CD4-positive, CD25-positive, alpha-beta regulatory T cell (primary cell): ENCODE results near the gene BTNL9. TPM values are rescaled to one million over a fixed set of nuclear protein-coding genes. Genes with fewer than 3 reads are reported as not detected.
A peak's percentile ranks its signal among the peaks of the same experiment; 100 is the strongest.
"Not testable (repeated sequence)": the region's sequence is repeated elsewhere in the genome, so short reads cannot be mapped to it uniquely, and the experiment has no call there.

Experiments
- ATAC-seq, 2 donors: fragments of 150-1000 bp; cut with Tn5 transposase; one replicate each; pipeline ENCODE4 v1.10.0; 2021; ENCODE audit warnings: low read depth in 2 of 2, moderate number of reproducible peaks in 2 of 2, moderate library complexity in 1 of 2
- DNase-seq, 3 donors: peaks; one replicate each; pipeline versions ENCODE4 v3.0.0 to v3.0.0-alpha.2; 2012 to 2022; ENCODE audit warnings: mixed read lengths in 1 of 3
- H3K27ac ChIP-seq: one replicate; pipeline ENCODE4 v1.7.0; 2013; ENCODE audit warnings: mild to moderate bottlenecking, low read length; ENCODE audit not compliant: insufficient read depth, poor library complexity, severe bottlenecking
- H3K27me3 ChIP-seq: one replicate; pipeline ENCODE4 v1.7.0; 2013; ENCODE audit warnings: low read length; ENCODE audit not compliant: control insufficient read depth, insufficient read depth
- H3K36me3 ChIP-seq: one replicate; pipeline ENCODE4 v1.7.0; 2013; ENCODE audit warnings: mild to moderate bottlenecking, low read length, moderate library complexity; ENCODE audit not compliant: control insufficient read depth, insufficient read depth
- H3K4me1 ChIP-seq: 2 replicates; pipeline ENCODE4 v1.7.0; 2013; ENCODE audit warnings: mild to moderate bottlenecking, low read length; ENCODE audit not compliant: insufficient read depth, control insufficient read depth, poor library complexity, severe bottlenecking
- H3K4me3 ChIP-seq: one replicate; pipeline ENCODE4 v1.7.0; 2013; ENCODE audit warnings: low read depth, mild to moderate bottlenecking, low read length, moderate library complexity
- H3K9me3 ChIP-seq, 2 experiments: 1 replicate in 1 of 2; 2 replicates in 1 of 2; pipeline ENCODE4 v1.7.0; 2013; ENCODE audit warnings: low read length in 2 of 2, mild to moderate bottlenecking in 1 of 2, moderate library complexity in 1 of 2; ENCODE audit not compliant: control insufficient read depth in 2 of 2
- H3K27ac Mint-ChIP-seq, 3 donors: one replicate each; pipeline ENCODE4 v1.8.0; 2020 to 2022; ENCODE audit warnings: mild to moderate bottlenecking in 3 of 3, mixed read lengths in 3 of 3, moderate library complexity in 2 of 3
- H3K27me3 Mint-ChIP-seq: one replicate; pipeline ENCODE4 v1.8.0; 2022; ENCODE audit warnings: mild to moderate bottlenecking, mixed read lengths
- H3K36me3 Mint-ChIP-seq: one replicate; pipeline ENCODE4 v1.8.0; 2020; ENCODE audit warnings: mixed read lengths
- H3K4me1 Mint-ChIP-seq, 4 donors: one replicate each; pipeline ENCODE4 v1.8.0; 2020 to 2022; ENCODE audit warnings: mixed read lengths in 4 of 4, mild to moderate bottlenecking in 1 of 4
- H3K4me3 Mint-ChIP-seq, 4 donors: one replicate each; pipeline ENCODE4 v1.8.0; 2020 to 2022; ENCODE audit warnings: mild to moderate bottlenecking in 4 of 4, mixed read lengths in 4 of 4, moderate library complexity in 3 of 4
- H3K9me3 Mint-ChIP-seq, 7 donors: one replicate each; pipeline ENCODE4 v1.8.0; 2020 to 2022; ENCODE audit warnings: mixed read lengths in 7 of 7, mild to moderate bottlenecking in 3 of 7, moderate library complexity in 2 of 7
- polyA plus RNA-seq, 4 donors: library from polyadenylated mRNA; unstranded; fragments of 300-500 nt; fragmentation: Illumina TruSeq; gene quantifications; one replicate each; pipeline ENCODE4 v1.2.3, GENCODE V29; 2021
- total RNA-seq: library from RNA; stranded (reverse); gene quantifications from one replicate; pipeline ENCODE4 v1.2.3, GENCODE V29; 2022

The BTNL9 gene
- total and polyA plus RNA-seq, 5 donors from 2014 or later = not detected

- H3K9me3 Mint-ChIP-seq, H3K27me3 ChIP-seq, H3K36me3 Mint-ChIP-seq, H3K4me1 ChIP-seq, H3K27ac Mint-ChIP-seq, H3K36me3 ChIP-seq, H3K4me3 Mint-ChIP-seq, ATAC-seq, DNase-seq, H3K27ac ChIP-seq, H3K9me3 ChIP-seq, H3K4me3 ChIP-seq: not testable (repeated sequence)
- Mint-ChIP-seq H3K27me3 (peaks cover 37% of the 10 kb centered on the region), H3K4me1 (peaks cover 0 to 17% (median 0%) of the 10 kb centered on the region in 4 donors)
Observed at GRCh38 chr5:181097759-181098491, 57.9 kb downstream of the BTNL9 start.

GRCh38 chr5:181098762-181099601 is 58.9 kb downstream of the BTNL9 start:
- Histone ChIP-seq H3K4me3 (no peak overlapping the region), H3K9me3 (no peaks in the 10 kb centered on the region), H3K27me3 (peaks cover 10% of the 10 kb centered on the region), H3K4me1 (no peaks in the 10 kb centered on the region), H3K27ac (no peak overlapping the region), H3K36me3 (no peaks in the 10 kb centered on the region)
- no peak for DNase-seq
- peaks cover 0 to 18% (median under 1%) of the 10 kb centered on the region in 4 donors for H3K4me1 Mint-ChIP-seq
- peaks cover 0 to under 1% (median 0%) of the 10 kb centered on the region in 7 donors for H3K9me3 Mint-ChIP-seq
- peaks cover 30% of the 10 kb centered on the region for H3K27me3 Mint-ChIP-seq
- ATAC-seq = no peak
- H3K4me3 Mint-ChIP-seq = peak overlapping the region in 3 of 4 donors; percentile 46 to 68 (median 50)
- H3K36me3 Mint-ChIP-seq = no peaks in the 10 kb centered on the region
- H3K27ac Mint-ChIP-seq = peak overlapping the region in 1 of 3 donors; percentile 56

- H3K9me3 ChIP-seq = no peaks in the 10 kb centered on the region
Observed at GRCh38 chr5:181099602-181100086, 59.6 kb downstream of the BTNL9 start.

GRCh38 chr5:181100121-181100875 is 60.2 kb downstream of the BTNL9 start:
- no peaks in the 10 kb centered on the region for H3K36me3 ChIP-seq
- Mint-ChIP-seq H3K9me3 (peaks cover 0 to 2% (median 0%) of the 10 kb centered on the region in 7 donors), H3K27me3 (peaks cover 30% of the 10 kb centered on the region), H3K4me1 (peaks cover 0 to 25% (median 1%) of the 10 kb centered on the region in 4 donors), H3K27ac (no peak overlapping the region), H3K4me3 (peak overlapping the region in 2 of 4 donors; percentile 57 to 75), H3K36me3 (no peaks in the 10 kb centered on the region)
- DNase-seq (no peak), ATAC-seq (no peak)
- no peak overlapping the region for H3K27ac ChIP-seq
- H3K4me3 ChIP-seq = no peak overlapping the region
- H3K27me3 ChIP-seq = peaks cover 10% of the 10 kb centered on the region
- H3K9me3 ChIP-seq = no peaks in the 10 kb centered on the region
- H3K4me1 ChIP-seq = no peaks in the 10 kb centered on the region

More at GRCh38 chr5:181099602-181100086, 59.6 kb downstream of the BTNL9 start:
- H3K4me1 ChIP-seq = no peaks in the 10 kb centered on the region
- no peak for ATAC-seq
- H3K4me1 Mint-ChIP-seq = peaks cover 0 to 24% (median 1%) of the 10 kb centered on the region in 4 donors
- no peak overlapping the region for H3K27ac Mint-ChIP-seq
- H3K4me3 Mint-ChIP-seq = peak overlapping the region in 2 of 4 donors; percentile 42 to 68
- peaks cover 10% of the 10 kb centered on the region for H3K27me3 ChIP-seq
- H3K27me3 Mint-ChIP-seq = peaks cover 33% of the 10 kb centered on the region
- H3K36me3 ChIP-seq = no peaks in the 10 kb centered on the region
- no peaks in the 10 kb centered on the region for H3K36me3 Mint-ChIP-seq
- H3K27ac ChIP-seq = no peak overlapping the region
- no peak for DNase-seq
- H3K9me3 Mint-ChIP-seq = peaks cover 0 to 2% (median 0%) of the 10 kb centered on the region in 7 donors
- no peak overlapping the region for H3K4me3 ChIP-seq

- H3K4me3 Mint-ChIP-seq, ATAC-seq, H3K9me3 ChIP-seq, H3K9me3 Mint-ChIP-seq, H3K27ac Mint-ChIP-seq, H3K4me1 ChIP-seq, H3K27ac ChIP-seq, H3K36me3 ChIP-seq, H3K4me3 ChIP-seq, DNase-seq, H3K27me3 ChIP-seq, H3K36me3 Mint-ChIP-seq: not testable (repeated sequence)
- Mint-ChIP-seq H3K4me1 (peaks cover 0 to 28% (median 1%) of the 10 kb centered on the region in 4 donors), H3K27me3 (peaks cover 38% of the 10 kb centered on the region)
Observed at GRCh38 chr5:181101030-181101641, 61.1 kb downstream of the BTNL9 start.

GRCh38 chr5:181101930-181102674 is 62.0 kb downstream of the BTNL9 start:
- peaks cover 46% of the 10 kb centered on the region for H3K27me3 Mint-ChIP-seq
- H3K4me3 Mint-ChIP-seq, H3K9me3 Mint-ChIP-seq, H3K27ac Mint-ChIP-seq, H3K4me1 ChIP-seq, H3K27ac ChIP-seq, DNase-seq, H3K4me3 ChIP-seq, H3K36me3 Mint-ChIP-seq, H3K36me3 ChIP-seq, ATAC-seq, H3K9me3 ChIP-seq, H3K27me3 ChIP-seq: not testable (repeated sequence)
- peaks cover 0 to 28% (median 1%) of the 10 kb centered on the region in 4 donors for H3K4me1 Mint-ChIP-seq
